ENCODE measurements around the gene NFIB. TPM values are rescaled to one million over a fixed set of nuclear protein-coding genes. Genes with fewer than 3 reads are reported as not detected.

Gene NFIB
- polyA plus RNA-seq, 12 donors = 87.1 to 325 (median 103) TPM

- peak; percentile 54 for DNase-seq
Observed at GRCh38 chr9:14321517-14322130, 7.7 kb upstream of the NFIB start.

GRCh38 chr9:14320271-14321181 is 6.6 kb upstream of the NFIB start:
- DNase-seq = peak; percentile 80

- peak; percentile 51 for DNase-seq
Observed at GRCh38 chr9:14318934-14319580, 5.1 kb upstream of the NFIB start.

GRCh38 chr9:14318361-14318760 is 4.4 kb upstream of the NFIB start:
- DNase-seq = peak; percentile 40

GRCh38 chr9:14317667-14318320 is 3.9 kb upstream of the NFIB start:
- DNase-seq = no peak

- peak; percentile 54 for DNase-seq
Observed at GRCh38 chr9:14316602-14317300, 2.8 kb upstream of the NFIB start.

- DNase-seq = peak; percentile 74
Observed at GRCh38 chr9:14315875-14316601, 2.1 kb upstream of the NFIB start.

GRCh38 chr9:14314929-14315874 is 1.3 kb upstream of the NFIB start:
- DNase-seq = peak; percentile 92

- DNase-seq = peak; percentile 92
Observed at GRCh38 chr9:14314424-14314928, 535 bp upstream of the NFIB start.

GRCh38 chr9:14313378-14313940 is 482 bp downstream of the NFIB start:
- peak; percentile 69 for DNase-seq

GRCh38 chr9:14312719-14313377 is 1.1 kb downstream of the NFIB start:
- DNase-seq = peak; percentile 57

- no peak for DNase-seq
Observed at GRCh38 chr9:14311956-14312685, 1.8 kb downstream of the NFIB start.

- no peak for DNase-seq
Observed at GRCh38 chr9:14311171-14311949, 2.6 kb downstream of the NFIB start.

- DNase-seq = no peak
Observed at GRCh38 chr9:14310311-14310710, 3.6 kb downstream of the NFIB start.

GRCh38 chr9:14309403-14309802 is 4.5 kb downstream of the NFIB start:
- peak; percentile 69 for DNase-seq

GRCh38 chr9:14308853-14309145 is 5.1 kb downstream of the NFIB start:
- no peak for DNase-seq

Data from muscle of arm (tissue), 12 donors.